ENCODE data around the gene DISC1. TPM values are rescaled to one million over a fixed set of nuclear protein-coding genes. Genes with fewer than 3 reads are reported as not detected.

Gene DISC1
- total RNA-seq, 1 donor from 2014 or later, result 16.0 TPM

- no peak for TF ChIP-seq CTCF (IDR thresholded peaks at IDR 0.05)
- H3K4me1 ChIP-seq, result peaks cover 0 to 2% of the 10 kb centered on the region in 2 donors
- no peak for DNase-seq (ENCODE audit: low spot score in 2 of 2)
- H3K36me3 ChIP-seq, result no peaks in the 10 kb centered on the region
- no peak overlapping the region for H3K4me3 ChIP-seq
- H3K9me3 ChIP-seq, result no peaks in the 10 kb centered on the region
- H3K27ac ChIP-seq, result no peak overlapping the region
- intact Hi-C loops (cut with DNase I), result loop anchor here (2.0 kb wide), 1 partner anchor 759 kb away; no protein-coding TSS in a partner anchor
- H3K27me3 ChIP-seq, result no peaks in the 10 kb centered on the region
These were observed 241.0 kb downstream of the DISC1 start for GRCh38 chr1:231867607-231868006.

- Histone ChIP-seq H3K4me3 (no peak overlapping the region), H3K27me3 (no peaks in the 10 kb centered on the region), H3K4me1 (peaks cover 0 to 2% of the 10 kb centered on the region in 2 donors), H3K9me3 (no peaks in the 10 kb centered on the region), H3K36me3 (no peaks in the 10 kb centered on the region), H3K27ac (no peak overlapping the region)
- DNase-seq (ENCODE audit: low spot score in 2 of 2), result no peak
- TF ChIP-seq CTCF (IDR thresholded peaks at IDR 0.05), result no peak
- intact Hi-C loops (cut with DNase I), result no loop called here
These were observed 242.8 kb downstream of the DISC1 start for GRCh38 chr1:231869364-231869763.

GRCh38 chr1:231871471-231871870, 244.9 kb downstream of the DISC1 start:
- Histone ChIP-seq H3K36me3 (no peaks in the 10 kb centered on the region), H3K27ac (no peak overlapping the region), H3K9me3 (peaks cover 0 to 3% of the 10 kb centered on the region in 2 donors), H3K4me1 (peaks cover 0 to 2% of the 10 kb centered on the region in 2 donors), H3K4me3 (no peak overlapping the region), H3K27me3 (no peaks in the 10 kb centered on the region)
- intact Hi-C loops (cut with DNase I), result no loop called here
- no peak for DNase-seq (ENCODE audit: low spot score in 2 of 2)
- TF ChIP-seq CTCF (IDR thresholded peaks at IDR 0.05), result no peak

- Histone ChIP-seq H3K4me3 (no peak overlapping the region), H3K36me3 (no peaks in the 10 kb centered on the region), H3K27ac (no peak overlapping the region), H3K9me3 (peaks cover 0 to 3% of the 10 kb centered on the region in 2 donors), H3K27me3 (no peaks in the 10 kb centered on the region), H3K4me1 (peaks cover 0 to 2% of the 10 kb centered on the region in 2 donors)
- no peak for DNase-seq (ENCODE audit: low spot score in 2 of 2)
- TF ChIP-seq CTCF (IDR thresholded peaks at IDR 0.05), result no peak
- intact Hi-C loops (cut with DNase I), result no loop called here
These were observed 245.3 kb downstream of the DISC1 start for GRCh38 chr1:231871878-231872277.

- peaks cover 0 to 3% of the 10 kb centered on the region in 2 donors for H3K9me3 ChIP-seq
- no peak overlapping the region for H3K27ac ChIP-seq
- H3K27me3 ChIP-seq, result no peaks in the 10 kb centered on the region
- no peak for TF ChIP-seq CTCF (IDR thresholded peaks at IDR 0.05)
- no peak for DNase-seq (ENCODE audit: low spot score in 2 of 2)
- H3K4me1 ChIP-seq, result peaks cover 0 to under 1% of the 10 kb centered on the region in 2 donors
- intact Hi-C loops (cut with DNase I), result no loop called here
- no peaks in the 10 kb centered on the region for H3K36me3 ChIP-seq
- H3K4me3 ChIP-seq, result no peak overlapping the region
These were observed 245.9 kb downstream of the DISC1 start for GRCh38 chr1:231872461-231872910.

GRCh38 chr1:231878737-231879136, 252.1 kb downstream of the DISC1 start:
- no peak for DNase-seq (ENCODE audit: low spot score in 2 of 2)
- no peak overlapping the region for H3K4me3 ChIP-seq
- H3K9me3 ChIP-seq, result peaks cover 0 to 3% of the 10 kb centered on the region in 2 donors
- intact Hi-C loops (cut with DNase I), result no loop called here
- H3K27me3 ChIP-seq, result no peaks in the 10 kb centered on the region
- no peaks in the 10 kb centered on the region for H3K4me1 ChIP-seq
- no peak for TF ChIP-seq CTCF (IDR thresholded peaks at IDR 0.05)
- no peaks in the 10 kb centered on the region for H3K36me3 ChIP-seq
- H3K27ac ChIP-seq, result no peak overlapping the region
